Measurements from ENCODE around the gene PITPNM3. TPM values are rescaled to one million over a fixed set of nuclear protein-coding genes. Genes with fewer than 3 reads are reported as not detected.

The PITPNM3 gene
- total RNA-seq, 1 experiment from 2014 or later, result 0.84 TPM

DNA sequence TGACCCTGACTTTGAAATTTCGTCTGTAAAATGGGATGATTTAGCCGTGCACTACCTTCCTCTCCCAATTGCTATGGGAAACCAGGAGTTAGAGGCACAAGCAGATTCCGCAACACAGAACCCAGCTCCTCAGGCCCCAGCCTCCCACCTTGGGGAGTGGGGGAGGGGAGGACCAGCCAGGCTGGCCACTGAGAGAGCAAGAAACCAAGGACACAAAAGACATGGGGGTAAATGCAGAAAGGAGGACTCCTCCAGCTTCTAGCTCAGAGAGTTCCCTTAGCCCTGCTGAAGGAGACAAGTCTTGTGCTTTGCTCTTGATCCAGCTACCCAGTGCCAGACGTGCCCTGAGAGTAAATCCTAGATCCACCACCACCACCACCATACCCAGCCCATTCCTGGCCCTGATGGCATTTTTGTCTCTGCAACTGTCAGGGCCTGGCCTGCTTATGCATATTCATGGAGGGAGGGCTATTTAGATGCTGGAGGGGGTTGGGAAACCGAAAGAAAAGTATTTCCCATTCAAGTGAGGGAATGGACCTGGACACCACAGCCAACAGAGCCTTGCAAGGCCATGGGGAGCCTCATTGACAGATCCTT, 25.9 kb downstream of the PITPNM3 start:
- DNase-seq (ENCODE audit: extremely low read depth, low read depth), result no peak

DNA sequence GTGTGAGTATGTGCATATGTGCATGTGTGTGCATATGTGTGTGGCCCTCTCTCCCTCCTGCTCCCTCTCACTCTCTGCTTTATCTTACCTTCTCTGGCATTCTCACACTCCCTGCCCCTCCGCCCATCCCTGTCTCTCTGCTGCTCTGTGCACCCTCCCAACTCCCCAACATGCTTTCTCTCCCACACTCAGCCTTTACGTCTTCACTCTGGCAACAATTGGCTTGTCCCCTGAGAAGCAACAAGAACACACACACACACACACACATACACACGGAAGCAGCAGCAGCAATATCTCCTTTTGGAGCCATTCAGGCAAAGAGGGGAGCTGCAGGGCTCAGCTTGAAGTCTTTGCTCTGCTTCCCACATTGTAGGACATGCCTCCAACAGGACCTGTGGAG, 27.8 kb downstream of the PITPNM3 start:
- DNase-seq (ENCODE audit: extremely low read depth, low read depth), result no peak

DNA sequence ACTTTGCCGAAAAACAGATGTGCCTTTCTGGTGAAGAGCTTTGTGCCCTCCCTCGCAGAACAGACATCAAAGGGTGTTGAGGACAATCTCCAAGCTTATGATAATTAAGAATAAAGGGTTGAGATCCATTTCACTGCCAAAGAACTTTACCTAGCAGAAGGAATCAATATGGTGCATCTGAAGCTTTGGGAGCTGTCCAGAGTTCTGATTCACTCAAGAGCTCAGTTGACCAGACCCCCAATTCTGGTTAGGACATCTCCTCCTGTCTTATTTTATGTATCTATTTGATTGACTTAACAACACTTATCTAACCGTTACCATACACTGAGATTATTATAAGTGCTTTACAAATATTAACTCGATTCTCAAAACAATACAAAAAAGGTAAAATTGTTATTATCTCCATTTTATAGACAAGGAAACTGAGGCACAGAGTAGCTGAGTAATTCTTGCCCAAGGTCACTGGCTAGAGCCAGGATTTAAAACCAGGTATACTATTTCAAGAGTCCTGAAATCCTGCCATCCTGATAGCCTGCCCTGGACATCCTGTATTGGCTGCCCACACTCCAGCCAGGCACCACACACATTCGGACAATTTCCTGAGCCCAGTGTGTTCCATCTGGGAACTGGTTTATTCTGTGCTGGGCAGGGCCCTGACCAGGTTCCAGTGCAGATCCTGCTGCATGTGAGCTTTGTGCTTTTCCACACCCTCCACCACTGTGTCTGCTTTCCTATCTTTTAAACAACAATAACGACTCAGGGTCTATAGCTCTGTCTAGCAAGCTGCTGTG, 29.8 kb downstream of the PITPNM3 start:
- no peak for DNase-seq (ENCODE audit: extremely low read depth, low read depth)

DNA sequence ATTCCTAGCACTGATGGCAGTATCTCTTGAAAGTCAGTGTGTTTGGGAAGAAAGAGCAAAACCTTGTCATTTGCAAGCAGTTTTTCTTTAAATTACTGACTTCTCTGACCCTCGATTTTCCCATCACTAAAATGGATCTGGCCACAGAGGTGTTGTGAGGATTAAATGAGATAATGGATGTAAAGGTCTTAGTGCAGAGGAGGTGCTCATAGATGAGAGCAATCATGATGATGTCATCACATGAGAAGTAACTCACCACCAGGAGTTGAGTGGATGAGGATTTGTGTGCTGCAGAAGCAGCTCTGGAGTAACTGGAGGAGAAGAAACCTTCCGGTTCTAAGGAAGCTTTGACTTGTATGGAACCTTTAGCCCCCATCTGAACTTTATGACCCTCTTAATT, 30.6 kb downstream of the PITPNM3 start:
- no peak for DNase-seq (ENCODE audit: extremely low read depth, low read depth)

DNA sequence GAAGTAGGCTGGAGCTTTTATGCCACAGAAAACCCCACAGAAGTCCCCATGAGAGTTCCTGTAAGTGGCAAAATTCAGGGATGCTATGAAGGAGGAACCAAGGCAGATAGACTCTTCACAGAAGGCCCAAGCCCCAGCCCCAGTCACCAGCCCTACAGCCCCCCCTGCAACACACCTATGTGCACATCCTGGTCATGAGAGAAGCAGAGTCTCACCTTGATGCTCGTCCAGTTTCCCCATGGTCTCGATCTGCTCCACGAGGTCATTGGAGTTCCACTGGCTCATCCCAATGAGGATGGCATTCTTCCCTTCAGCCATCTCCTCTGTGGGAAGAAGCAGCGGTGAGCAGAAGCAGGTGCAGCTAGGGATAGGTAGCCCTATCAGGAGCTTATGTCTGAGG, 31.2 kb downstream of the PITPNM3 start:
- no peak for DNase-seq (ENCODE audit: extremely low read depth, low read depth)

DNA sequence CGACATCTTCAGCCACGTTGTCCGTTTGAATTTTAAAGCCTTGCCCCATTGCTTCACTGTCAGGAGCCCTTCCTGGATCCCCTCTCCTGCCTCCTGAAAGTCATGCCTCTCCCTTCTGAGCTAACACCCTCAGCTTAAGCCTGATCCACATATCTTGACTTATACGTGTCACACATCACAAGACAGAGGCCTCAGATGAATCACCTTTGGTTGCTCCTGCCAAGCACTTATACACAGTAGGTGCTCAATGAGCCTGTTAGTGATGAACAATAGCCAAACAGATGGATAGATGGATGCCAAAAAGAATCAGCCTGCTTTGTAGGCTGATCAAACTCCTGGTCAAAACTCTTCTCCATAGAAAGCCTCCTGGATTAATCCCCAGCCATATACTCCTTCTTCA, 31.8 kb downstream of the PITPNM3 start:
- no peak for DNase-seq (ENCODE audit: extremely low read depth, low read depth)

DNA sequence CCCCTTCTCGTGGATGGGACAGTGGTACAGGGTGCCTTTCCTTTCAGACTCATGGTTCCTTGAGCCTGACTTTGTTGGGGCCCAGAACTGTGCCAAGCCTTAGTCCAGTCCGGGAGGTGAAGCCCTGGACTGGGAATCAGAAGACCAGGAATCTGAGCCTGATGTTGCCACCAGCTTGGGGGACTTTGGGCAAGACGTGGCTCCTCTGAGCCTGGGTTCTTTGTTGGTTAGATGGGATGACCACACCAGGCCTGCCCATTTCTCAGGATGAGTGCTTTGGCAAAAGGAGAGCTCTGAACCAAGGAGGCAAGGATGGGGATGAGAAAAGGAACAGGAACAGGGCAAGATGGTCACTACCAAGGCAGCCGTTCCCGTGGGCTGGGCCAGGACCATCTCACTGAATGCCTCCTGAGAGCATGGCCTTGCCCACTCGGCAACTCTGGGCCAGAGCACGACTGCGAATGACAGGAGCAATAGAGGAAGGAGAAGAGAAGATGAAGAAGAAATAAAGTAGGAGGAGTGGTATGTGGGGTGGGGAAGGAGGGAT, 32.5 kb downstream of the PITPNM3 start:
- DNase-seq (ENCODE audit: extremely low read depth, low read depth), result no peak

DNA sequence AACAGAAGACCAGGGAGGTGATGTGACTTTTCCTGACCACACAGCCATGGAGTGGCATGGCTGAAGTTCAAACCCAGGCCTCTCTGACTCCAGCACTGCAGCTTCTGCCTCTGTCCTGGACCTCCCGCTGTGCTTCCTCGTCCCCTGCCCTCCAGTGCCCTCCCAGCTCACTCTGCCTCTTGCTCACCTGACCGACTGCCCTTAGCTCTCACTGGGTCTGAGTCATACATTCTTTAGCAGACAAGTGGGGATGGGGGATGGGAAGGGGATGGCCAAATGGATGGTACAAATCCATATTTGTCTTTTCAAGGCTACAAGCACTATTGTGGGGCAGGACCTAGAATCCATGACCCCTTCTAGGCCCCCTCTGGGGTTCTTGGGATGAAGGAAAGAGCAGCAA, 33.0 kb downstream of the PITPNM3 start:
- DNase-seq (ENCODE audit: extremely low read depth, low read depth), result no peak

DNA sequence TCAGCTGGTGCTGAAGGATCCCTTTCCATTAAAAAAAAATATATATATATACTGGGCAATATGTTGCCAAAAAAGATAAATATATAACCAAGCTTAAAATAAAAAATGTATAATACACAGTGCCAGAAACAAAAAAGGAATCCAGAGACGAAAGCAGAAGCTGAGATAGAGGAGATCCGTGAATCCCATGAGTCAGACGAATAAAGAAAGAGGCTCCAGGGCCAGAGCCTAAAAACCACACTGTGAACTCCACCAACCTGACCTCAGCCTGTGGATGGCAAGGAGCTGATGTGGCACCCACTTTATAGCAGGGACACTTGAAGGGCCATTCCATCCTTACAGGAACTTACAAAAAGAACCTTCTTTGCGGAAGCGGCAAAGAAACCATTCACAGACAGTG, 34.8 kb downstream of the PITPNM3 start:
- no peak for DNase-seq (ENCODE audit: extremely low read depth, low read depth)

DNA sequence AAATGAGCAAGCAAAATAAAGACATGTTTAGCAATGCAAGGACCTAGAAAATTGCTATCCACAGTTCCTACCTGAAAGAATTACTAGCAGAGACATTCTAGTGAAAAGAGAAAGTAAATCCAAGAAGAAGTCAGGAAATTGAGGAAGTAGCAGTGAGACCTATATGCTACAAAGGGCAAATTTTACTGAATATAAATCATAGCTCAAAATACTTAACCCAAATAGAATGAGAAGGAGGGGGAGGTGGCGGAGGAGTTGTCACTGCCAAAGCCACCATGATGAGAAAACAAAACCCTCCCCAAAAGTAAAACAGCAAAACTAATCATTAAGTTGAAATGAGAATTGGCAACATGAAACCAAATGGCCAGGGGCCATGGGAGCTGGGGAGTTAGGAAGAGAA, 39.3 kb downstream of the PITPNM3 start:
- DNase-seq (ENCODE audit: extremely low read depth, low read depth), result no peak

DNA sequence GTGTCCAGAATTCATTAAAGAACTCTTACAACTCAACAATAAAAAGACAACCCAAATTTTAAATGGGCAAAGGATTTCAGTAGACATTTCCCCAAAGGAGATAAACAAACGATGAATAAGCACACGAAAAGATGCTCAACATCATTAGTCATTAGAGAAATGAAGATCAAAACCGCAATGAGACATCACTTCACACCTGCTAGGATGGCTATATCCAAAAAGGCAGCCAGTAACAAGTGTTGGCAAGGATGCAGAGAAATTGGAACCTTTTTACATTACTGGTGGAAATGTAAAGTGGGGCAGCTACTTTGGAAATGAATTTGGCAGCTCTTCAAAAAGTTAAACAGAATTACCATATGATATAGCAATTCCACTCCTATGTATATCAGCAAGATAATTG, 42.0 kb downstream of the PITPNM3 start:
- DNase-seq (ENCODE audit: extremely low read depth, low read depth), result no peak

DNA sequence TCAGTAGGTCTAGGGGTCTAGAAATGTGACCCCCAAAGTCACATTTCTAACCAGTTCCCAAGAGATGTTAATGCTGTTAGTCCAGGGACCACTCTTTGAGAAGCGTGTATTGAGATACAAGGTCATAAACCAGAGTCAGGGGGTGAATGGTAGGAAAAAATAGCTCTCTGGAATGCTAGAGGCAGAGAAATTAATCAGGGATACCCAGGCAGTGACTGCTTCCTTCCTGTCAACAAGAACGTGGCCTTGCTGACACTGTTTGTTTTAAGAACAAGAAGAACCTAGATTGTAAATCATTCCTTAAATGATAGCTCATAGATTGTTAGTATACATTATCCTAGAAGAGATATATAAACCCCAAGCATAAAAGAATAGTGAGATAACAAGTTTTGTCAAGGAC, 43.8 kb downstream of the PITPNM3 start:
- no peak for DNase-seq (ENCODE audit: extremely low read depth, low read depth)

DNA sequence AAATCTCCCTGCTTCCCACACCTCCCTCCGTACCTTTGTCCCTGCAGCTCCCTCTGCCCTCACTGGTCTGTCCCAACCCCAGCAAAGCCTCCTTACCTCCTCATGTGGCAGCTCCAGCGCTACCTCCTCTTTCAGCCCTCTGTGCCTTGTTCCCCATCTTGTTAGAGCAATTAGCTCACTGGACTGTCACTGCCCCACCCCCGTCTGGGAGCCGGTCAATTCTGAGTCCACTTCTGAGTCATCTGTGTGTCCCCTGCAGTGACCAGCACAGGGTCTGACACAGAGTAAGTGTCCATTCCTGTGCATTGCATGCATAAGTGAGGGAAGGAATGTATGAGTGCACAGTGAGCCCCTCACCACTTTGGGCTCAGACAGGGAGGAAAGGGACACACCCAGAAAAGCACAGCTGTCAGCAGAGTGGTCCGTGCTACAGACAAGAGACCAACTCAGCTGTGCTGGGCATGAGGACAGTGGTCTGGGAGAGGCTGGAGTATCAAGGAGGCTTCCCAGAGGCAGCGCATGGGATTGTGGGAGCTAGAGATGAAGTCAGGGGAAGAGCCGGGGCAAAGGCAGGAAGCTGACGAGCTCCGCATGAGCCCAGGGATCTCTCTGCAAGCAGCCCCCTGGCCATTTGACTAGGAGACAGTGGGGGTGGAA, 45.9 kb downstream of the PITPNM3 start:
- DNase-seq (ENCODE audit: extremely low read depth, low read depth), result no peak

DNA sequence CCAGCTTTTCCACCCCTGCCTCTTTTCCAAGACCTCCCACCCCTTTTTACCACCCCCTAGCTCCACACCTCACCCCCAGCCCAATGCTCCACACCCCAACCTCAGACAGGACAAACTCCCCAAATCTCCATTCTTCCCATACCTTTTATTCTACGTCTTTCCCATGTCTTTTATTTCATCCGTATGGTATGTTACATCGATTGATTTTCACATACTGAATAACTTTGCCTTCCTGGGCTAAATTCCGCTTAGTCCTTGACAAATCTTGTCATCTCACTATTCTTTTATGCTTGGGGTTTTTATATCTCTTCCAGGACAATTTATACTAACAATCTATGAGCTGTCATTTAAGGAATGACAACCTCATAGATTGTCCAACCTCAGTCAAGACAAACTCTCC, 46.4 kb downstream of the PITPNM3 start:
- DNase-seq (ENCODE audit: extremely low read depth, low read depth), result no peak

DNA sequence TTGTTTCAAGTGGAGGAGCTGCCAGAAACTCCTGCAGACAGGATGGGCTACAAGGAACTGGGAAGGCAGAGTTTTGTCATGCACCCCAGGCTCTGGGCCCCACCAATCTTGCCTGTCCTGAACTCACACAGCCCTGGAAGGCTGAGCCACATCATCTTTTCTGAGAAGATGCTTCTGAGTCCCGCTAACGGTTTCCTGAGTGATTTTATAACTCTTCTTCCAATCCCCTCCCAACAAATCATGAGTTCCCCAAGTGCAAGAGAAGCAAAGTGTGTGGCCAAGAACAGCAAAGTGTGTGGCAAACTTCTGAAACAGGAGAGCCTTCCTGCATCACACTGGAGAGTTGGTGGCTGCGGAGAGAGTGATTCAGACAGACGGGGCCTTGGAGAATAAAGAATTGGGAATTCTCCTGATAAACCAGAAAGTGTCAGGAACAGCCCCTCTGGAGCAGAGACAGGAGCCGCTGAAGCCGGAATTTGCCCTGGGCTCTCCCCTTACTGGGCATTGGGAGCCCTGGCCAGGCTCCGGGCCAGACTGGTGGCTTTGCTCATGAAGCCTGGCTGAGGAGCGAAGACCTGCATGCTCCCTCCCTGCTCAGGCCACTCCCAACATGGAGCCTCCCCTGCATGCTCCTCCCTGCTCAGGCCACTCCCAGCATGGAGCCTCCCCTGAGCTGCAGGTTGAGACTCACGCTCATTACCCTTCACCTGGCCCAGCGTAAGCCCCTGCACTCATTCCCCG, 47.2 kb downstream of the PITPNM3 start:
- DNase-seq (ENCODE audit: extremely low read depth, low read depth), result no peak

DNA sequence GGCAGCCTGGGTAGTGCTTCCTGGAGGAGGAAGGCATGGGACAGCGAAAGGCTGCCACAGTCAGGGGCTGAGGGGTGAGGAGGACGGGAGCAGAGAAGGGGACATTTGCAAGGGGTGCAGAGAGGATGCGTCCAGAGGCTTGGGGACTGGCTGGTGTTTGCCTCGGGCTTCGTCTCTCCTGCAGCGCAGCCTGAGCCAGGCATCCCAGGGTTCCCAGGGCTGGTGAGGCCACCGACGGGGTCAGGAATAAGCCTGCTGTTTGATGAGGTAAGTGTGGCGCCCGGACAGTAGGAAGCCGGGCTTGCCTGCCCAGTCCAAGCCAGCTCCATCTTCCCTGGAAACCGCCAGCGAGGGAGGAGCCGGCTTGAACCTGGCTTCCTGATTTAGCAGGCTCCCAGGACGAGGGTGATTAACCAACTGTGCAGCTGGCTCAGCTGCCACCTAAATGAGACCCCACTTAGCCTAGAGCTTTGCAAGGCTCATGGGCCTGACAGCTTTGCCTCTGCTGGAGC, 47.8 kb downstream of the PITPNM3 start:
- DNase-seq (ENCODE audit: extremely low read depth, low read depth), result no peak

DNA sequence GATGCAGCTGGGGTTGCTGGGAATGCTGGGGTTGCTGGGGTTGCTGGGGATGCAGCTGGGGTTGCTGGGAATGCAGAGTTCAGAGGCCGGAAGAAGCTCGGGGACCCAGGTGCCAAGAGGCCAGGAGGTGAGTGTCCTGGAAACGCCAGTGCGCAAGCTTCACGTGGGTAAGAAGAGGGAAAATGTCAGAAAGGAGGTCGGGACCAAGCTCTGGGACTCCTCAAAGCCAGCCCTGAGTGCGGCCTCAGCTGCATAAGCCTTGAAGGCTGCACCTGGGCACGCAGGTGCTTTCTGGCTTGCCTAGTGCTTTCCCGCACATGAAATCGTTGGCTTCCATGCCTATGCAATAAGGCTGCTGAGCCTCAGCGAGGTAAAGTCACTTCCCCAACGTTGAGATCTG, 48.3 kb downstream of the PITPNM3 start:
- no peak for DNase-seq (ENCODE audit: extremely low read depth, low read depth)

DNA sequence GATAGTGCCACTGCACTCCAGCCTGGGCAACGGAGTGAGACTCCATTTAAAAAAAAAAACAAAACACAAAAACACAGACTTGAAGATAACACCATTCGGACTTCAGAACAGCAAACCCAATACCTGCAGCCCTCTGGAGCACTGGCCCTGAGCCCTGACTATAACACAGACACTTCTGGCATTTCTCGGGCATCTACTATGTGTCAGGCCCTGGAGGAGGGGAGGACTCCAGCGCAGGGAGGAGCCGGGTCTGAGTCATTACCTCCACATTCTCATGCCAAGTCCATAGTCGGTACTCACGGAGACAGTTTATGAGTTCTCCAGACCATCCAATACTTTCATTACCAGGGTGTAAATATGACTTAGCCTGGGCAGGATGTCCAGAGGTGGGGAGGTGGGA, 48.8 kb downstream of the PITPNM3 start:
- peak; percentile 82 for DNase-seq (ENCODE audit: extremely low read depth, low read depth)

DNA sequence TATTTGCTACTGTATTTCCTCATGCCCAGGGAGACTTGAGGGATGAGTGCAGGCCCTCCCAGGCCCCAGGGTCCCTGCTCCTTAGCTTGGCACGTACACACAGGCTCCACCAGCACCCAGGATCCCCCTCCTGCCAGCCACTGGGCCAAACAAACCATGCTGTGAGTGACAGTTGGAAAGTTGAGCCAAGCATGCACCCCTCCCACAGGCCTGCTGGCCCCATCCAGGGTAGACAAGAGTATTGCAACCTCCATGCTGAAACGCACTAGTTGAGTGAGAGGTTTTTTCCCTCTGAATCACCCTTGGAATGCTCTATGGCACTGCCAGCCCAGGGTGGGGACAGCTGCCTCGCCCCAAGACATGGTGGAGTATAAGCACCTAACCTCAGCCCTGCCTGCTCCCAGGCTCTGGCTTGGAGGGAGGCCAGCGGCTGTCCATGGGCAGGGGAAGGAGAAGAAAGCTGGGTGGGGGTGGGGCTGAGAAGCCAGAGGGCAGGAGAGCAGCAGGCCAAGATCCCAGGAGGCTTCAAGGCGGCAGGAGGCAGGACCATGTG, 49.6 kb downstream of the PITPNM3 start:
- DNase-seq (ENCODE audit: extremely low read depth, low read depth), result peak; percentile 80

DNA sequence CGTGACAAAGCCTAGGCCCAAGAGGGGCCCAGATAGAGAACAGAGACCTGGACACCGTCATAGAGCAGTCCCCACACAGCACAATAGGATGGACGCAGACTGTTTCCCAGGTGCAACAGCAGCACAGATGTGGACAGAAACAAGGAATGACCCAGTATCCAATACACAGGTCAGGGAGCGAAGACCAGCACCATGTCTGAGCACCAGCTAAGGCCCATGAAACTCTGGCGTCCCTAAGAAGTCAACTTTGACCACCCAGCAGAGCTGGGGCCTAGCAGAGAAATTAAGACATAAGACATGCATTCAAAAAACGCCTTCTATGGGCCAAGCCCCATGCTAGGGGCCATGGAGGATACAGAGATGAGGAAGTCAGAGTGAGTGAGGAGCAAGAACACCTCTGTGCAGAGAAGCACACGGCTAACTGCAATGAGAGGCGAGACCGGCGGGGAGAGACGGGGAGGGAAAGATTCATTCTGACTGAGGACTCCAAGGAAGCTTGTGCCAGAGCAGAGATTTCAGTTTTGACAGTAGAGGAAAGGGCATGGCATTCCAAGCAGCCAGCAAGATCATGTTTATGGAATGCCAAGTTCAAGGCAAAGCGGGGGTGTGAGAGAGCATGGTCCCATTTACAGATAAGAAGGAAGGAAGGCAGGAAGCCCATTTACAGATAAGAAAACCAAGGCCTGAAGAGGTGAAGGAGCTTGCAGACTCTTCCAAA, 50.8 kb downstream of the PITPNM3 start:
- no peak for DNase-seq (ENCODE audit: extremely low read depth, low read depth)

Data from NCI-H460 (cell line).